ENCODE data around the gene TSPAN18. TPM values are rescaled to one million over a fixed set of nuclear protein-coding genes. Genes with fewer than 3 reads are reported as not detected.

The TSPAN18 gene
- total and polyA plus RNA-seq, 10 of the 15 experiments (the other 5 are each of a cell fraction or from before 2014, with no cell fraction given), result 0.02 to 0.77 (median 0.13) TPM; not detected in 1

GRCh38 chr11:44764583-44764982, 37.8 kb downstream of the TSPAN18 start (continued):
- TF ChIP-seq ZNF687 (IDR thresholded peaks at IDR 0.05) (no peak), RAD21 (IDR thresholded peaks at IDR 0.05; ENCODE audit: insufficient read depth, low read depth, low read length) (no peak), REST (IDR thresholded peaks at IDR 0.05; ENCODE audit: low read depth, low read length) (no peak), NBN (IDR thresholded peaks at IDR 0.05) (no peak), CBFB (IDR thresholded peaks at IDR 0.05; ENCODE audit: low read depth) (no peak), TARDBP (IDR thresholded peaks at IDR 0.05; ENCODE audit: borderline replicate concordance) (no peak), BCL11A (IDR thresholded peaks at IDR 0.05; ENCODE audit: low read depth, low read length) (no peak)
